Lung (tissue), 13 donors: ENCODE measurements around the gene MYH11. TPM values are rescaled to one million over a fixed set of nuclear protein-coding genes. Genes with fewer than 3 reads are reported as not detected.
A peak's percentile ranks its signal among the peaks of the same experiment; 100 is the strongest.

Experiments
- ATAC-seq: fragments of 200-7000 bp; cut with Tn5 transposase; one replicate; pipeline ENCODE4 v1.9.1; 2020; ENCODE audit warnings: moderate number of reproducible peaks; ENCODE audit not compliant: insufficient read depth, low FRiP score
- DNase-seq, 3 donors: peaks; one replicate each; pipeline ENCODE4 v3.0.0-alpha.2; 2013 to 2017
- H3K27ac ChIP-seq, 2 donors: one replicate each; pipeline ENCODE4 v1.5.1; 2013; ENCODE audit warnings: mild to moderate bottlenecking in 2 of 2, moderate library complexity in 2 of 2, control low read depth in 1 of 2, inconsistent platforms in 1 of 2, low read depth in 1 of 2, low read length in 1 of 2
- H3K27me3 ChIP-seq, 3 donors: one replicate each; pipeline ENCODE4 v1.5.1; 2013; ENCODE audit warnings: low read length in 2 of 3; ENCODE audit not compliant: control insufficient read depth in 3 of 3, insufficient read depth in 3 of 3
- H3K36me3 ChIP-seq, 4 donors: one replicate each; pipeline ENCODE4 v1.5.1; 2013; ENCODE audit warnings: low read length in 4 of 4, mild to moderate bottlenecking in 1 of 4, moderate library complexity in 1 of 4; ENCODE audit not compliant: control insufficient read depth in 4 of 4, insufficient read depth in 4 of 4
- H3K4me1 ChIP-seq, 5 donors: one replicate each; pipeline ENCODE4 v1.5.1; 2013; ENCODE audit warnings: low read length in 5 of 5, mild to moderate bottlenecking in 2 of 5, moderate library complexity in 1 of 5; ENCODE audit not compliant: control insufficient read depth in 5 of 5, insufficient read depth in 5 of 5
- H3K4me3 ChIP-seq: one replicate; pipeline ENCODE4 v1.5.1; 2013; ENCODE audit warnings: mild to moderate bottlenecking, control low read depth, moderate library complexity
- H3K9ac ChIP-seq, 2 donors: one replicate each; pipeline ENCODE4 v1.5.1; 2013; ENCODE audit warnings: low read length in 2 of 2, control low read depth in 1 of 2; ENCODE audit not compliant: insufficient read depth in 1 of 2
- H3K9me3 ChIP-seq, 4 donors: one replicate each; pipeline ENCODE4 v1.5.1; 2013; ENCODE audit warnings: low read length in 3 of 4, mild to moderate bottlenecking in 1 of 4, moderate library complexity in 1 of 4; ENCODE audit not compliant: control insufficient read depth in 4 of 4, insufficient read depth in 3 of 4
- WGBS, 2 donors: extraction: QIAGEN DNeasy Blood & Tissue Kit; methylation state at CpG; one replicate each; pipeline ENCODE4 v1.1.7; 2013; 5-methylcytosine and 5-hydroxymethylcytosine counted together
- polyA plus RNA-seq, 2 donors: library from polyadenylated mRNA; stranded (reverse); fragments of 200-250 nt; gene quantifications; one replicate each; pipeline ENCODE4 v1.2.1, GENCODE V29; 2013
- small RNA-seq: library from RNA; depleted of rRNA; stranded (forward); fragments of <200 nt; gene quantifications from one replicate; pipeline ENCODE3, GENCODE V24; 2014; ENCODE audit warnings: low replicate concordance
- total RNA-seq, 2 donors: library from RNA; depleted of rRNA in 1 of 2; stranded (reverse); fragments of >200 nt in 1 of 2; gene quantifications; one replicate each; pipeline ENCODE4 v1.2.1, GENCODE V29; 2014 to 2021
- TF ChIP-seq, protein P1 (sequence below): IDR thresholded peaks from 2 replicates; pipeline ENCODE4 v1.5.1; 2012; ENCODE audit warnings: mild to moderate bottlenecking; ENCODE audit errors: control extremely low read depth, extremely low read depth
- donor health status: control.
- donor health status: control.
- donor health status: Bipolar disorder and iron deficiency.
- donor health status: healthy.
- donor health status: DM: yes; HTN: yes; CAD: no.

MYH11 gene
- total and polyA plus RNA-seq, 4 donors: 25.7 to 146 (median 55.0) TPM

- Histone ChIP-seq H3K27me3 (no peaks in the 10 kb centered on the region), H3K36me3 (peaks cover 0 to 7% (median 0%) of the 10 kb centered on the region in 4 donors), H3K9ac (no peak overlapping the region), H3K27ac (no peak overlapping the region), H3K9me3 (no peaks in the 10 kb centered on the region), H3K4me3 (no peak overlapping the region), H3K4me1 (peaks cover 0 to 20% (median 3%) of the 10 kb centered on the region in 5 donors)
- WGBS, 2 donors: 80 to 98% methylated on average over 2 of the region's 2 CpGs
- DNase-seq: no peak
- TF ChIP-seq, protein P1, sequence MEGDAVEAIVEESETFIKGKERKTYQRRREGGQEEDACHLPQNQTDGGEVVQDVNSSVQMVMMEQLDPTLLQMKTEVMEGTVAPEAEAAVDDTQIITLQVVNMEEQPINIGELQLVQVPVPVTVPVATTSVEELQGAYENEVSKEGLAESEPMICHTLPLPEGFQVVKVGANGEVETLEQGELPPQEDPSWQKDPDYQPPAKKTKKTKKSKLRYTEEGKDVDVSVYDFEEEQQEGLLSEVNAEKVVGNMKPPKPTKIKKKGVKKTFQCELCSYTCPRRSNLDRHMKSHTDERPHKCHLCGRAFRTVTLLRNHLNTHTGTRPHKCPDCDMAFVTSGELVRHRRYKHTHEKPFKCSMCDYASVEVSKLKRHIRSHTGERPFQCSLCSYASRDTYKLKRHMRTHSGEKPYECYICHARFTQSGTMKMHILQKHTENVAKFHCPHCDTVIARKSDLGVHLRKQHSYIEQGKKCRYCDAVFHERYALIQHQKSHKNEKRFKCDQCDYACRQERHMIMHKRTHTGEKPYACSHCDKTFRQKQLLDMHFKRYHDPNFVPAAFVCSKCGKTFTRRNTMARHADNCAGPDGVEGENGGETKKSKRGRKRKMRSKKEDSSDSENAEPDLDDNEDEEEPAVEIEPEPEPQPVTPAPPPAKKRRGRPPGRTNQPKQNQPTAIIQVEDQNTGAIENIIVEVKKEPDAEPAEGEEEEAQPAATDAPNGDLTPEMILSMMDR: no peak
- no peak for ATAC-seq
Measured at GRCh38 chr16:15654591-15654990, 202.2 kb downstream of the MYH11 start.

DNA sequence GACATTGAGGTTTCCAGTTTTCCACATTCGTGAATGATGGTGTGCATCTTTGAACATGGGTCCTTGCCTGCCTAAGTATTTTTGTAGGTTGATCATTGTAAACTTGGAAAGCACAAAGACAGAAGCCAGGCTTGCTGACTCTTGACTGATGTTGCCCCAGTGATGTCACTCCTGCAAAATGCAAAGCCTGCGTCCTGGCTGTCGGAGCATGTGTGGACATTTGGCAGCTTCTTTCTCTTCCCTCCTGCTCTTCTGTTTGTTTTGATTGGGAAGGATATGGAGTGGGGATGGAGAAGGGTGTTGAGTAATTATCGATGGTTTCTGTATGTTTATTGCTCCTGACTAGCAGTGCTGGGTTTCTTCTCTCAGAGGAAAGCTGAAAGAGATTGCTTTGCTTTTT is 203.6 kb downstream of the MYH11 start:
- TF ChIP-seq, protein P1: no peak
- Histone ChIP-seq H3K9ac (peak overlapping the region in 1 of 2 donors; percentile 13), H3K4me3 (no peak overlapping the region), H3K36me3 (peaks cover 0 to 7% (median 0%) of the 10 kb centered on the region in 4 donors), H3K27me3 (no peaks in the 10 kb centered on the region), H3K27ac (no peak overlapping the region), H3K4me1 (peaks cover 0 to 23% (median 3%) of the 10 kb centered on the region in 5 donors), H3K9me3 (no peaks in the 10 kb centered on the region)
- peak; percentile 53 to 81 (median 75) for DNase-seq
- WGBS, 2 donors: 29 to 51% methylated on average over 4 of the region's 4 CpGs
- ATAC-seq: no peak

Small RNA genes lying within 50 kb of the gene (small RNA-seq; reads per million reads assigned to genes)
- gene RNU6-213P: not detected

Other genes with a start within 250 kb of the MYH11 start
- 10 to 100 TPM; 65.1 to 72.1 TPM for gene MARF1, start 213.9 kb downstream of the MYH11 start, total RNA-seq
- 10 to 100 TPM; 18.0 to 18.8 TPM for gene MARF1, start 213.9 kb downstream of the MYH11 start, polyA plus RNA-seq
- gene NDE1, start 206.8 kb downstream of the MYH11 start, total RNA-seq: 10 to 100 TPM; 29.8 to 46.8 TPM
- gene NDE1, start 206.8 kb downstream of the MYH11 start, polyA plus RNA-seq: 10 to 100 TPM in 1 of 2 donors, 1 to 10 TPM in 1; 7.4 to 15.3 TPM
- gene CEP20, start 31.6 kb upstream of the MYH11 start, total RNA-seq: 10 to 100 TPM; 24.7 to 38.5 TPM
- gene CEP20, start 31.6 kb upstream of the MYH11 start, polyA plus RNA-seq: 10 to 100 TPM; 19.0 to 22.9 TPM
- 10 to 100 TPM; 40.7 to 41.5 TPM for gene ABCC1, start 92.6 kb upstream of the MYH11 start, total RNA-seq
- 10 to 100 TPM; 12.4 to 22.0 TPM for gene ABCC1, start 92.6 kb upstream of the MYH11 start, polyA plus RNA-seq